Thyroid gland (tissue), 4 donors: ENCODE data around the gene FOXP1.

Experiments used
- POLR2A ChIP-seq, 2 donors: fragments of 450-650 bp; IDR thresholded peaks; one replicate each; pipeline ENCODE4 v1.6.1; 2017; ENCODE audit warnings: antibody characterized with exemption in 2 of 2, mild to moderate bottlenecking in 2 of 2, moderate library complexity in 1 of 2
- TF ChIP-seq, protein P1 (sequence below), 6 experiments: fragments of 200-600 bp in 3 of 6; fragments of 450-650 bp in 3 of 6; sonication (generic) in 3 of 6; IDR thresholded peaks; one replicate each; pipeline ENCODE4 v1.5.1; 2016 to 2019; ENCODE audit warnings: antibody characterized with exemption in 6 of 6, mild to moderate bottlenecking in 2 of 6, inconsistent platforms in 1 of 6, moderate library complexity in 1 of 6

- TF ChIP-seq, protein P1, sequence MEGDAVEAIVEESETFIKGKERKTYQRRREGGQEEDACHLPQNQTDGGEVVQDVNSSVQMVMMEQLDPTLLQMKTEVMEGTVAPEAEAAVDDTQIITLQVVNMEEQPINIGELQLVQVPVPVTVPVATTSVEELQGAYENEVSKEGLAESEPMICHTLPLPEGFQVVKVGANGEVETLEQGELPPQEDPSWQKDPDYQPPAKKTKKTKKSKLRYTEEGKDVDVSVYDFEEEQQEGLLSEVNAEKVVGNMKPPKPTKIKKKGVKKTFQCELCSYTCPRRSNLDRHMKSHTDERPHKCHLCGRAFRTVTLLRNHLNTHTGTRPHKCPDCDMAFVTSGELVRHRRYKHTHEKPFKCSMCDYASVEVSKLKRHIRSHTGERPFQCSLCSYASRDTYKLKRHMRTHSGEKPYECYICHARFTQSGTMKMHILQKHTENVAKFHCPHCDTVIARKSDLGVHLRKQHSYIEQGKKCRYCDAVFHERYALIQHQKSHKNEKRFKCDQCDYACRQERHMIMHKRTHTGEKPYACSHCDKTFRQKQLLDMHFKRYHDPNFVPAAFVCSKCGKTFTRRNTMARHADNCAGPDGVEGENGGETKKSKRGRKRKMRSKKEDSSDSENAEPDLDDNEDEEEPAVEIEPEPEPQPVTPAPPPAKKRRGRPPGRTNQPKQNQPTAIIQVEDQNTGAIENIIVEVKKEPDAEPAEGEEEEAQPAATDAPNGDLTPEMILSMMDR (IDR thresholded peaks at IDR 0.05), result no peak
- TF ChIP-seq POLR2A (IDR thresholded peaks at IDR 0.05), result no peak
Measured at GRCh38 chr3:71128961-71129360, 454.6 kb downstream of the FOXP1 start.
